Stimulated activated CD4-positive, alpha-beta T cell treated with anti-CD3 and anti-CD28 coated beads, Interleukin-1b, Interleukin-23, amount 100 ng/mL, for 4 hours (primary cell): ENCODE measurements around the gene BLTP3A.
"Not testable (repeated sequence)": the region's sequence is repeated elsewhere in the genome, so short reads cannot be mapped to it uniquely, and the experiment has no call there.

ENCODE experiments used
- DNase-seq, 2 donors: peaks; one replicate each; pipeline ENCODE4 v3.0.0-alpha.2; 2020; ENCODE audit warnings: low read depth in 2 of 2

BLTP3A gene, protein sequence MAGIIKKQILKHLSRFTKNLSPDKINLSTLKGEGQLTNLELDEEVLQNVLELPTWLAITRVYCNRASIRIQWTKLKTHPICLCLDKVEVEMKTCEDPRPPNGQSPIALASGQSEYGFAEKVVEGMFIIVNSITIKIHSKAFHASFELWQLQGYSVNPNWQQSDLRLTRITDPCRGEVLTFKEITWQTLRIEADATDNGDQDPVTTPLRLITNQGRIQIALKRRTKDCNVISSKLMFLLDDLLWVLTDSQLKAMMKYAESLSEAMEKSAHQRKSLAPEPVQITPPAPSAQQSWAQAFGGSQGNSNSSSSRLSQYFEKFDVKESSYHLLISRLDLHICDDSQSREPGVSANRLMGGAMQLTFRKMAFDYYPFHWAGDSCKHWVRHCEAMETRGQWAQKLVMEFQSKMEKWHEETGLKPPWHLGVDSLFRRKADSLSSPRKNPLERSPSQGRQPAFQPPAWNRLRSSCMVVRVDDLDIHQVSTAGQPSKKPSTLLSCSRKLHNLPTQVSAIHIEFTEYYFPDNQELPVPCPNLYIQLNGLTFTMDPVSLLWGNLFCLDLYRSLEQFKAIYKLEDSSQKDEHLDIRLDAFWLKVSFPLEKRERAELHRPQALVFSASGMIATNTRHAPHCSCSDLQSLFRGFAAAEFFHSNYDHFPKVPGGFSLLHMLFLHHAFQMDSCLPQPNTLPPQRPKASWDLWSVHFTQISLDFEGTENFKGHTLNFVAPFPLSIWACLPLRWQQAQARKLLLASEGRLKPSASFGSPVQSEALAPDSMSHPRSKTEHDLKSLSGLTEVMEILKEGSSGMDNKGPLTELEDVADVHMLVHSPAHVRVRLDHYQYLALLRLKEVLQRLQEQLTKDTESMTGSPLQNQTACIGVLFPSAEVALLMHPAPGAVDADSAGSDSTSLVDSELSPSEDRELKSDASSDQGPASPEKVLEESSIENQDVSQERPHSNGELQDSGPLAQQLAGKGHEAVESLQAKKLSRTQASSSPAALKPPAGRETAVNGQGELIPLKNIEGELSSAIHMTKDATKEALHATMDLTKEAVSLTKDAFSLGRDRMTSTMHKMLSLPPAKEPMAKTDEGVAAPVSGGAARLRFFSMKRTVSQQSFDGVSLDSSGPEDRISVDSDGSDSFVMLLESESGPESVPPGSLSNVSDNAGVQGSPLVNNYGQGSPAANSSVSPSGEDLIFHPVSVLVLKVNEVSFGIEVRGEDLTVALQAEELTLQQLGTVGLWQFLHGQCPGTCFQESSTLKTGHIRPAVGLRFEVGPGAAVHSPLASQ (N-terminal part only)

DNA sequence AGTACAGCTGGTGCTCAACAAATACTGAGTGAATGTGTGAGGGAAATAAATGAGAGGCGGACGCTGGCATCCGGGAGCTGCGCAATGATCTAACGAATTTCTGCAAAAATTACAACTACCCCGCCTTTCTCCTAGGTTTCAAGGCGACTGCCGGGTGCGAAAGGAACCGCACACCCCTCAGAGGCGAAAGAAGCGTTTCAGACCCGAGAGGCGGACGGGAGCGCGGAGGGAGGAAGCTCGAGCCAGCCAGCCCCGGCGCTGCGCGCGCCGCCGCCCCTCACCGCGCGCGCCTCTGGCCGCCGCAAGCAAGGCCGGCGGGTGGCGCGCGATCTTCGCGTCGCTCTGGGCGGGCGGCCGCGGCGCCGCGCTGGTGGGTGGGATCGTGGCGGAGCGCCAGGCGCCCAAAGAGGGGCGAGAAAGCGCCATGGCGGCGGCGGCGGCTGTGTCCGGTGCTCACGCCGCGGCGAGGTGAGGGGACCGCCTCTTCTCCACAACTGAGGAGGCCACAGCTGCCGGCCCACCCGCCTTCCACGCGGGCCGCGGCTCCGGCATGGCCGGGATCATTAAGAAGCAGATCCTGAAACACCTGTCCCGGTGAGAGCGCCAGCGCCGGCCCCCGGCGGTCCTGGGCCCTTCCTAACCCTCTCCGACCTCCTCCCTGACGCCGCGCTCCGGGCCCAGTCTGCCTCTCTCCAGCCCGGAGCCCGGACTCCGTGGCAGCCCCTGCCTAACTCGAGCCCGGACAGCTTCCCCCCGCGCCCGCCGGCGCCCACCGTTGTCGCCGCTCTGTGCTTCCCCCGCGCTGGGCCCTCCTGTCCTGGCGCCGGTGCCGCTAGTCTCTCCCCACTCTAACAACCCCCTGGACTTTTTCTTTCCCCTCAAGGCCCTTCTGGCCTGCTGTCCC lies at the start of gene BLTP3A:
TSS of gene BLTP3A (plus strand) at position 383 of the 904 bp plus-strand sequence. CDS start at position 551, 168 bp downstream.
- DNase-seq: peak; percentile 64 to 71

DNA sequence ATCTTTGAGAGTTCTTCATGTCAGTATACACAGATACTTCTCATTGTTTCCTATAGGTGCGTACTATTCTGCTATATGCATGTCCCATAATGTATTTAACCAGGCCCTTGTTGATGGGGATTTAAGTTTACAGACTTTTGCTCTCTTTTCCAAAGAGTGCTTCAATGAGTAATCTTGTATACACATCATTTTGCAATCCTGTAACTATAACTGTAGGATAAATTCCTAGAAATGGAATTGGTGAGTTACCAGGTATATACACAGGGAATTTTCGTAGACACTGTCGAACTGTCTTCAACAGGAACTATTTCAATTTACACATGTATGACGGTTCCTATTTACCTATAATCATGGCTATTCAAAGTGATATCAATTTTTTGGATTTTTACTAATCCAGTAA lies 49.8 kb upstream of the BLTP3A start:
- DNase-seq: no peak

DNA sequence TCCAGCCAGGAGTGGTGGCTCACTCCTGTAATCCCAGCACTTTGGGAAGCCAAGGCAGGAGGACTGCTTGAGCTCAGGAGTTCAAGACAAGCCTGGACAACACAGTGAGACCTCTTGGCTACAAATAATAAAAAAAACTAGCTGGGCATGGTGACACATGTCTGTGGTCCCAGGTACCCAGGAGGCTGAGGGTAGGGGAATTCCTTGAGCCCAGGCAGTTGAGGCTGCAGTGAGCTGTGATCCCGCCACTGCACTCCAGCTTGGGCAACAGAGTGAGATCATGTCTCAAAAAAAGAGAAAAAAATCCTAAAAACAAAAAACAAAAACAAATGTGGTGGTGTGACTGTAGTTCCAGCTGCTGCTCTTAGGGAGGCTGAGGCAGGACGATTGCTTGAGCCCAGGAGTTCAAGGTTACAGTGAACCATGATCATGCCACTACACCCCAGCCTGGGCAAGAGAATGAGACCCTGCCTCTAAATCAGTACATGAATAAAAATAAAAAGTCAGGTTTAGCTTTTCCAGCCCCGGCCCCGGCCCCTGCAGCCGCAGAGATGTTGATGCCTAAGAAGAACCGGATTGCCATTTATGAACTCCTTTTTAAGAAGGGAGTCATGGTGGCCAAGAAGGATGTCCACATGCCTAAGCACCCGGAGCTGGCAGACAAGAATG lies 48.1 kb upstream of the BLTP3A start:
- no peak for DNase-seq

GRCh38 chr6:34744294-34744647 lies 47.6 kb upstream of the BLTP3A start:
- DNase-seq: not testable (repeated sequence)

DNA sequence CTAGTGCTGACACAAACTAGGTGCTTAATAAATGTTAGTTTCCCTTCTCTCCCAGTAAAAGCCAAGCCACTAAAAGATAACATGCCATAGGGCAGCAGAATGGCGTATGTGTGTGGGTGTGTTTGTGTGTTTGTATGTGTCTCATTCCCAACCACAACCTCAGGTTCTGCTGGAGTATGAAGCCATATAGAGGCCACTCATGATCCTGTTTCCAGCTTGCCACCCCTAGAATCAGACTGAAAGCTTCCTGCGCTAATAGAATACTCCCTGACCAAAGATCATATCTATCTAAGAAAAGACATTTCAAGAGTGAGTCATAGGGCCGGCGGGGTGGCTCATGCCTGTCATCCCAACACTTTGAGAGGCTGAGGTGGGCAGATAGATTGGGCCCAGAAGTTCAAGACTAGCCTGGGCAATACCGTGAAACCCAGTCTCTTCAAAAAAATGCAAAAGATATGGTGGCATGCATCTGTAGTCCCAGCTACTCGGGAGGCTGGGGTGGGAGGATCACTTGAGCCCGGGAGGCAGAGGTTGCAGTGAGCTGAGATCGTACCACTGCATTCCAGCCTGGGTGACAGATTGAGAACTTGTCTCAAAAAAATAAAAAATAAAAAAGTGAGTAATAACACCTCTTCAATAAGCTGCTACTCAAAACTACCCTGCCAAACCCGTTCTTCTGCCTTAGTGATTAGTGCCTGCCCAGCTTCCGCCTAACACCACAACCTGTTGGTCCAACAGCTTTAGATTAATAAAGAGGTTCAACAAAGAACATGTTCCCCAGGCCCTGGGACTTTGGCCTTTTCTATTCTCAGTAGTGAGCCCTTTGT lies 46.4 kb upstream of the BLTP3A start:
- DNase-seq: no peak

- DNase-seq: no peak
Measured at GRCh38 chr6:34746104-34746846, 45.6 kb upstream of the BLTP3A start.

DNA sequence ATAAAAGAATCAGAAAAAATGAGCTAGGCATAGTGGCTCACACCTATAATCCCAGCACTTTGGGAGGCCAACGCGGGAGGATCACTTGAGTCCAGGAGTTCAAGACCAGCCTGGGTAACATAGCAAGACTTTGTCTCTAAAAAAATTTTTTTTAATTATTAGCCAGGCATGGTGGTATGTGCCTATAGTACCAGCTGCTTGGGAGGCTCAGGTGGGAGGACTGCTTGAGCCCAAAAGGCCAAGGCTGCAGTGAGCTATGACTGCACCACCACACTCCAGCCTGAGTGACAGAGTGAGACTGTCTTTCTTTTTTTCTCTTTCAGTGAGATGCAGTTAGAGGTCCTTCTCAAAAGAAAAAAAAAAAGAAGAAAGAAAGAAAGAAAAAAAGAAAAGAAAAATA lies 43.1 kb upstream of the BLTP3A start:
- no peak for DNase-seq

DNA sequence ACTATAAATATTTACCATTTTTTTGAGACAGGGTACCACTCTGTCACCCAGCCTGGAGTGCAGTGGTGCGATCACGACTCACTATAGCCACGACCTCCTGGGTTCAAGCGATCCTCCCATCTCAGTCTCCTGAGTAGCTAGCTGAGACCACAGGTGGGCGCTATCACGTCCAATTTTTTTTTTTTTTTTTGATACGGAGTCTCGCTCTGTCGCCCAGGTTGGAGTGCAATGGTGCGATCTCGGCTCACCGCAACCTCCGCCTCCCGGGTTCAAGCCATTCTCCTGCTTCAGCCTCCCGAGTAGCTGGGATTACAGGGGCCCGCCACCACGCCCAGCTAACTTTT lies 35.4 kb upstream of the BLTP3A start:
- DNase-seq: peak; percentile 3 to 17

DNA sequence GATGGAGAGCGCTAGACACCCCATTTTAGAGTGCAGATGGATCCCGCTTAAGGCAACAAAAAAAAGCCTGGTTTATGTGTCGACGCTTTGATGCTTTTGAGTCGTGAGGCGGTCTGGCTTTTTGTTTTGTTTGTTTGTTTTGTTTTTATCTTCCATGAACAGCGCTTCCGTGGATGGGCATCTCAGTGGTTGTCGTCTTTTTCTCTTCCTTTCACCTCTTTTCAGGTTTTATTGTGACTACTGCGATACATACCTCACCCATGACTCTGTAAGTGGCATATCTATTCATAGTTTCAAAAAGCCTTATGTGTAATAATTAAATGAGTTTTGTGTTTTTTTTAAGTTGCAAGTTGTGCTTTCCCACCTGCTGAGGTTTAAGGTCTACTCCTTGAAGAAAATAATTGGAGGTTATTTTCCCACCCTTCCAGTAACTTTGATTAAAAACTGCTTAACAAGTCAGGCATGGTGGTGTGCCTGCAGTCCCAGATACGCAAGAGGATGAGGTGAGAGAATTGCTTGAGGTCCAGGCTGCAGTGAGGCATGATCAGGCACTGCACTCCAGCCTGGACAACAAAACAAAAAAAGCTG lies 34.1 kb upstream of the BLTP3A start:
- DNase-seq: no peak

- DNase-seq: no peak
Measured at GRCh38 chr6:34760108-34760507, 31.8 kb upstream of the BLTP3A start.

- DNase-seq: not testable (repeated sequence)
Measured at GRCh38 chr6:34761681-34762080, 30.2 kb upstream of the BLTP3A start.

DNA sequence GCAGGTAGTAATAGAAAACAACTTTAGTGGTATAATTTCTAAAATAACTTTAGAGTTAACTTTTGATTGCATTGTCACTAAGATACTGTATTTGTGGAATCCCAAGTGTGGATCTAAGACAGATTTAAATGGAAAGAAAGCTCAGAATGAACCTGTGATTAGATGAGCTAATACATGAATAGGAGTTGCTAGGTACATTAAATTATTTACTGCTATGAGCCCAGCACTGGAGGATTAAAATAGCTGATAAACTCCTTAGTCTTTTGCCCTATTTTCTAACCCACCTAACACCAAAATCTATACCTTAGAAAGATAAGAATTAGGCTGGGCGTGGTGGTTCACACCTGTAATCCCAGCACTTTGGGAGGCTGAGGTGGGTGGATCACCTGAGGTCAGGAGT lies 23.7 kb upstream of the BLTP3A start:
- DNase-seq: no peak

- no peak for DNase-seq
Measured at GRCh38 chr6:34771727-34772126, 20.2 kb upstream of the BLTP3A start.

GRCh38 chr6:34772940-34773339 lies 18.9 kb upstream of the BLTP3A start:
- DNase-seq: no peak

- no peak for DNase-seq
Measured at GRCh38 chr6:34773916-34774315, 18.0 kb upstream of the BLTP3A start.

- no peak for DNase-seq
Measured at GRCh38 chr6:34774967-34775366, 16.9 kb upstream of the BLTP3A start.

- DNase-seq: not testable (repeated sequence)
Measured at GRCh38 chr6:34785375-34785774, 6.5 kb upstream of the BLTP3A start.

- DNase-seq: not testable (repeated sequence)
Measured at GRCh38 chr6:34787152-34787551, 4.7 kb upstream of the BLTP3A start.

- DNase-seq: no peak
Measured at GRCh38 chr6:34788111-34788510, 3.8 kb upstream of the BLTP3A start.
